Middle frontal gyrus (tissue), 1 donor: Measurements from ENCODE around the gene HMGXB4.

Experiments used
- DNase-seq: peaks from one replicate; pipeline ENCODE4 v3.0.0-alpha.2; 2015; ENCODE audit warnings: low spot score; ENCODE audit errors: extremely low spot score

HMGXB4 gene

DNA sequence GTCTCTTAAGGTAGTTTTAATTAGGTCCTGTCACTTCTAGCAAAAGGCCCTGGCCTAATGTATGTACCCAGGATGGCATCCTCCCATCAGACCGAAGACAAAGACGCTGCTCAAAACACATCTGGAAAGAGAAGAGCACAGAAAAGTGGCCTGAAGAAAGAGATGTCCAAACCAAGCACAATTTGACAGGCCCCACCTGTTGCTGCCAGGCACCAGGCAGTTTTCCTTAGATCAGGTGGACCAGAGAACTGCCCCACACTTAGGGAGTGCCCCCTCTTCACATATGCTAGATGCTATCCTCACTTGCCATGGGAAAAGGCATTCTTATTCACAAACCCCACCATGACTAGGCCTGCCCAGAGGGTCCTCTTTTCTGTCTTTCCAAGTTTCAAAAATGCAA lies 3.3 kb upstream of the HMGXB4 start:
- no peak for DNase-seq

GRCh38 chr22:35257002-35257320 lies 332 bp upstream of the HMGXB4 start:
- no peak for DNase-seq

GRCh38 chr22:35258191-35258988 lies 1.1 kb downstream of the HMGXB4 start:
- DNase-seq, result no peak

DNA sequence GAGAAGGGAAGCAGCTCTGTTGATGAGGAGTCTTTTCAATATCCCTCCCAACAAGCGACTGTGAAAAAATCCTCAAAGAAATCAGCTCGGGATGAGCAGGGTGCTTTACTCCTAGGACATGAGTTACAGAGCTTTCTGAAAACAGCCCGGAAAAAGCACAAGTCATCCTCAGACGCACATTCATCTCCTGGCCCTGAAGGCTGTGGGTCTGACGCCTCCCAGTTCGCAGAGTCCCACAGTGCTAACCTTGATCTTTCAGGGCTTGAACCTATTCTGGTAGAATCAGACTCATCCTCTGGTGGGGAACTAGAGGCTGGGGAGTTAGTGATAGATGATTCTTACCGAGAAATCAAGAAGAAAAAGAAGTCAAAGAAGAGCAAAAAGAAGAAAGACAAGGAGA lies 7.7 kb downstream of the HMGXB4 start:
- DNase-seq, result no peak

DNA sequence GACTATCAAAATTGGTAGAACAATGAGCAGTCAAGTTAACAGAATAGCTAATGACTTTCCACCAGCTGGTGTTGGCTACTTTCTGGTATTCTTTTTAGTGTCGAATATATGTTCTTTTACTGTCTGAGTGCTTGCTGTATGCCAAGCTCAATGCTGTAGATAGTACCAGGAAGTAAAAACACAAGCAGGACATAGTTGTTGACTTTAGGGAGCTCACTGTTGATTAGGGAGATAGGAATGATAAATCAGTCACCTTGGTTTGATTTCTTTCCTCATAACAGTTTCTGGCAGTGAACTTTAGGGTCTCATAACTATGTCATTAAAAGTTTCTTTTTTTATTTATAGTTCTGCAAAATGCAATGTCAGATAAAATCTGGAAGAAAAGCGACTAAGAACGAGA lies 9.0 kb downstream of the HMGXB4 start:
- DNase-seq, result no peak

DNA sequence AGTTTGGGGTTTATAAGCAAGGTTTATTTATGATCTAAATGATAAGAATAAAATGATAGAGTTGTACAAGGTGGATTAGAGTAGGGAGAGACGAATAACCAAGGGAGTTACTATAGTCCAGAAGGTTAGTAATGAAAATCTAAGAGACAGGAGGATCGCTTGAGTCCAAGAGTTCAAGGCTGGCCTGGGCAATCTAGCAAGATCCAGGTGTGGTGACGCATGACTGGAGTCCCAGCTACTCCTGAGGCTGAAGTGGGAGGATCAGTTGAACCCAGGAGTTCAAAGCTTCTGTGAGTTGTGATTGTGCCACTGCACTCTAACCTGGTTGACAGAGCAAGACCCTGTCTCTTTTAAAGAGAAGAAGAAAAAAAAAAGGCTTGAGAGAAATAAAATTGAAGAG lies 12.3 kb downstream of the HMGXB4 start:
- DNase-seq, result no peak

DNA sequence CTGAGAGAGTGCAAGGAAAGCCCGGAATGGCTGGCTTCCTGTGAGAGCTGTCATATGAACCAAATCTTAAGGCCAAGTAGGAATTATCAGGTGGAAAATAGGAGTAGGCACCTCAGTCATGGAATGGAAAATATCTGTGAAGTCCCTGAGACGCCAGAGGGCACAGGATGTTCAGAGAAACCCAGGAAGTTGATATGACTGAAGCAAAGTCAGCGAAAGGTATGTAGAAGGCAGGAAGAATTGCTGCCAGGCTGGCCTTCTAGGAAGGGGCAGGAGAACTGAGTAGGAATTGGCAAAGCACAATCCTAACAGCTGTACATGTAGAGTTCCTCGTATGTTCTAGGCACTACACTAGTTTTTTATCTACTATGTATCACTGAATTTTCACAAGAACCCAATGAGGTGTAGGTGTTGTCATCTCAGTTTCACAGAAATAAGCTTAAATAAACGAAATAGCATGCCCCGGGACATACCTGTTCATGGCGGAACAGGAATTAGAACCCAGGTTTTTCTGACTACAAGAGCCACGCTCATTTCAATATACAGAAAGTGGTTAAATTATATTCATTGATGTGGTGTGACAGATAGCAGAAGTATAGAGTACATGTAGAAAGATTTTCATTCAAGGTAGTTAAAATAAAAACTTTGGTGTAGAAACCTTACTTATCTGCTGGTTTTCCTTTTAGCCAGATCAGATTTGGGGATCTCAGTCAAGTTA lies 17.0 kb downstream of the HMGXB4 start:
- DNase-seq, result no peak

DNA sequence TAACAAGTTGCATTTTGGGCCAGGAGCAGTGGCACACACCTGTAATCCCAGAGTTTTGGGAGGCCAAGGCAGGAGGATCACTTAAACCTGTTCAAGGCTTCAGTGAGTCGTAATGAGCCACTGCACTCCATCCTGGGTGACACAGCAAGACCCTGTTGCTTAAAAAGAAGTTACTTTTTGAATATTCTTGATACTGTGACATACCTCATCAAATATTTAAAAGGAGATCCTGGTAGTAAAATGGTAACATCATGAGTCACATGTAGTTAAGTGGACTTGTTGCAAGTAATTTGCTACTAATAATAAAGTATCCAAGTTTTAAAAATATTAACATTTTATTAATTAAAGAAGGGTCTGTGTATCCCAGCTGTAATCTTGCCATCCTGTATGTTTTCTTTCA lies 18.3 kb downstream of the HMGXB4 start:
- no peak for DNase-seq

- no peak for DNase-seq
Observed at GRCh38 chr22:35276019-35276418, 18.7 kb downstream of the HMGXB4 start.

DNA sequence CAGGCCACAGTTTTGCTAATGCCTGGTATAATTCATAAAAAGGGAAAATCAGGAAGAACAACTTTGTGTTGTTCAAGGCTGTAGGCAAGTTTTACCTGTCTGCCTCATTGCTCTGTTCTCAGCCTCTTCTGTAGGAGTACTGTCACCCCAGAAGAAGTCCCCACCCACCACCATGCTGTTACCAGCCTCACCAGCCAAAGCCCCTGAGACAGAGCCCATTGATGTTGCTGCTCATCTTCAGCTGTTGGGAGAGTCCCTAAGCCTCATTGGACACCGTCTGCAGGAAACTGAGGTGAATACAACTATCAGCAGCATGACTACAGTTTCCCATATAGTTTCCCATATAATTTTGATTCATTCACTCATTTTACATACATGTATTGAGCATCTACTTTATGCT lies 30.8 kb downstream of the HMGXB4 start:
- DNase-seq, result no peak

- no peak for DNase-seq
Observed at GRCh38 chr22:35292786-35293185, 35.5 kb downstream of the HMGXB4 start.

DNA sequence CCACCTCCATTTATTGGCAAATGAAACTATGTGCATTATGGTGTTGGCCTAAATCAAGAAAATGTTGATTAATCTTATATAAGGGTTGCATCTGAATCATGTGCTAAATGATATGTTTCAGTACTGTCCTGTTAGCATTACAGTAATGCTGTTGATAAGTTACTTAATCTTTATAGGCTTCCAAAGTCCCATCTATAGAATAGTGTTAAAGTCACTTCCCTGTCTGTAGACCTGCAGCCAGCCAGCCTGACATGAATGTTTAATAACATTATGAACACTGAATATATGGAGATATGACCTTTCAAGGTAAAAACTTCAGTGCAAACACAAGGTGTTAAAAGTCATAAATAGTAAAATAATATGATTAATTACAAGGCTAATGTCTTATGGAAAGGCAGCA lies 38.8 kb downstream of the HMGXB4 start:
- no peak for DNase-seq

DNA sequence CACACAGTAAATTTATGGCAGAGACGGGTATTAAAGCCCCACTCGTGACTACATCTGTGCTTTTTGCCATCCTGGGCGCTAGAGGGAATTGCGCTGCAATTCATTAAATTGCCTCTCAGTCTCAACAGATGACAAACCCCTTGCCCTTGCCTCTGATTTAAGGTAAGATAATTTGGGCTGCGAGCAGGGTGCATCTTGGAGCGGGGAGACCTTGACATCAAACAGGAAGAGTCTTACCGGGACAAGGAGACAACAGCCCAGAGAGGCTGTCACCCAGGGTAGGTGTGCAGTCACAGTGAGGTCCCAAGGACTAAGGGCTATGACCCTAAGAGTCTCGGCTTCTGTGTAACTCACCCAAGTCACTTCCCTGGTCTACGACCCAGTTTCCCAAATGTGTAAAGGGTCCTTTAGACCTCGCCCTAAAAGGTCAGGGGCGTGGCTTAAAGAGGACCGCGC lies 42.0 kb downstream of the HMGXB4 start:
- no peak for DNase-seq

DNA sequence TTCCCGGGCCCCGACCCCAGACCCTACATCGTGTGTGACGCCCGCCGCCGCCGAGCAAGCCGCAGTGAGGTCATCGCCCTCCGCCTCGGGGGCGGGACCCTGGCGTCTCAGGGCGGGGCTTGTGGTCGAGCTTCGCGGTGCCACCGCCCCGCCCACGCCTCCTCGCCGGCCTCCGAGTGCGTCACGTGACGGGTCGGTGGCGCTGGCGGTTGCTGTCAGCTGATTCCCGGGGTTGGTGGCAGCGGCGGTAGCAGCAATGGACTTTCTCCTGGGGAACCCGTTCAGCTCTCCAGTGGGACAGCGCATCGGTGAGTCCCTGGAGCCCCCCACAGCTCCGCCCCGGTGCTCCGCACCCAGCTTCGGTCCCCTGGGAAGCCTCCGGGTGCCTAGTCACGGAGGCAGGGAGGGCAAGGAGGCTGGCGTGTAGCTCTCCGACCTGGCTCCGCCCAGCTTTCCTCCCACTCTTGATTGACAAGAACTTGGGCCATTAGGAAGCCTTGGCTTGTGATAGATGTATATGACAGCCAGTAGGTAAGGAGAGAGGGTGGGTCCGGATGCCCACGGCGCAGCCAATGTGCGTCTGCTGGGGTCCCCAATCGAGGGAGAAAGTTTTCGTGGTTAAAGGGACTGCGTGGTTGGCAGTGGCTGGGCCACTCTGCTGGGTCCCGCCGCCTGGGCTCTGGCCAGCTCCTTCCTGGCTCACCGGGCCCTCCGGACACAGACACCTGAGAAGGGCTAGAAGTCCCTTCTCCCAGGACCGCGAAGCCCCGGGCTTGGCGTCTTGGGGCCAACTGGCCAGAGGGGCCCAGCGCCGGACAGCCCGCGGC lies 42.6 kb downstream of the HMGXB4 start, which contains the start of gene TOM1:
TSS of gene TOM1 (plus strand) at position 222 of the 827 bp plus-strand sequence. CDS start at position 257, 35 bp downstream.
- peak; percentile 95 for DNase-seq

DNA sequence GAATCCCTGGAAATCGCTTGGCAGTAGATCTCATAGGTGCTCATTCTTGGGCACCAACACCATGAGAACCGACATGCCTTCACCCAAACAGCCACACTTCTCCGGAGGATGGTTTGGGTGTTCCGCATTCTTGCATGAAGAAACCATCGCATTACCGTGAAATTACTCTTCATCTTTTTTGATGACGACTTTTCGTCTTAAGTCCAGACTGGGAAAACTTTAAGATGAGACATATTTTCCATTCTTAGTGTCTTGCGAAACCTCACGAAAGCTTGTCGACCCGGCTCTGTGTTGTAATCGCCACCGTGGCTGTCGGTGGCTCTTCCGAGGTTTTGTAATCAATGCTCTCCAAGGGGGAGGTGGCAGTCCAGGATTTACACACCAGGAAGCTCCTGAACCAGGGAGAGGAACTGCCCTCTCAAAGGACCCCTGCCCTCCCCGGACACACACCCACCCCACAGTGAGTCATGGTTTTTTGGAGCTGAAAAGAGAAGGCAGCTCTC lies 44.1 kb downstream of the HMGXB4 start:
- DNase-seq, result no peak

GRCh38 chr22:35303029-35303624 lies 45.8 kb downstream of the HMGXB4 start:
- no peak for DNase-seq

- no peak for DNase-seq
Observed at GRCh38 chr22:35305525-35306070, 48.3 kb downstream of the HMGXB4 start.

DNA sequence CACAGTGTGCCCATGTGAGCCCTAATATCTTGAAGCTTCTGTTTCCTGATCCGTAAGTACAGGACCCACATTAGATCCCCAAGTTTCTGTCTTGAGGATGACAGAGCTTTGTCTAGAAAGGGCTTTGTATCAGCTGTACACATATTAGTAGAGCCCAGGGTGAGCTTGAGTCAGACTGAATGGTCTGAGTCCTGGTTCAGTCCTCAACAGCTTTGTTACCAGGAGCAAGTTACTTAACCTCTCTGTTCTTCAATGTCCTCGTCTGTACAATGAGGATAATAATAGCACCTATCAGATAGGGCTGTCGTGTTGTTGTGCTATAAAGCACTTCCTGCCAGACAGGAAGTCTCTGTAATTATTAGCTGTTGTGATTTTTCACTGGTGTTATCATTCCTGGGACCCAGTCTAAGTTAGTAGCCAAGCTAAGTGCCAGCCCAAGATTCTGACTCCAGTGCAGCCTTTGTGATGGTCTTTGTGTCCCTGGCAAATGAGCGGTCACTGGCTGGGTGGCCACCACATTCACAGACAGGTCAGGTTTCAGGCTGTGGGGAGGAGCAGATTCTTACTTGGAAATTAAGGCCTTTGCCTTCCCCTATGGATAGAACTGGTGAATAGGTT lies 49.2 kb downstream of the HMGXB4 start:
- DNase-seq, result no peak

DNA sequence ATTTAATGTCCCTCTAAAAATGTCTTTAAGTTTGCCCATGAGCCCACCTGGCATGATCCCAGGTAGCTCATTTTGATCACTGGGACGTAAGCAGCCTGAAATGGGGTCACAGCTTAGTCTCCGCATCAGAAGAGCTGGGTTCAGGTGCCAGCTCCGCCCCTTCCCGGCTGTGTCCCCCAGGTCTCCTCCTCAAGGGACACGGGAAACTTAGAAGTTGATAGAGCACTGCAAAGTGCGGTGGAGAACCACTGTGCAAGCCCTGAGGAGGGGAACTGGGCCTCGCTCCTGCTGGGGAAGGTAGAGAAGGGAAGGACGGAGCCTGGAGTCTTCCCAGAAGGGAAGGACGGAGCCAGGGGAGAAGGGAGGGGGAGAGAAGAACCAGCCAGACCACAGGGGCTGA lies 50.1 kb downstream of the HMGXB4 start:
- DNase-seq, result no peak

DNA sequence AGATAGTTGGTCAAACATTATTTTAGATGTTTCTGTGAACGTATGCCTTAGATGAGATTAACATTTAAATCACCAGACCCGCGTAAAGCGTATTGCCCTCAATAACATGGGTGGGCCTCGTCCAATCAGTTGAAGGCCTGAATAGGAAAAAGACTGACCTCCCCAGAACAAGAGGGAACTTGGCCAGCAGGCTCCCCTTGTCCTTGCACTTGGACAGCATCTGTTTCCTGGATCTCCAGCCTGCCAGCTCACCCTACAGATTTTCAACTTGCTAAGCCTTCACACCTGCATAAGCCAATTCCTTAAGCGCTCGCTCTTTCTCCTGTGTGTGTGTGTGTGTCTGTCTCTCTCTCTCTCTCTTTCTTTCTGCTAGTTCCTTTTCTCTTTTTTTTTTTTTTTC lies 50.6 kb downstream of the HMGXB4 start:
- DNase-seq, result no peak
